Stimulated activated memory B cell treated with anti-CD40 and anti-IgM and Interleukin-4, amounts not matched to agents 10 μg/mL and 1 μg/mL and 100 μg/mL, for 72 hours (primary cell): ENCODE results near the gene CLIC1.

Experiments
- ATAC-seq: fragments of 150-1000 bp; cut with Tn5 transposase; 2 replicates; pipeline ENCODE4 v1.10.0; 2021
- H3K27ac Mint-ChIP-seq: one replicate; pipeline ENCODE4 v1.8.0; 2022; ENCODE audit warnings: mild to moderate bottlenecking, mixed read lengths
- H3K27me3 Mint-ChIP-seq: one replicate; pipeline ENCODE4 v1.8.0; 2022; ENCODE audit warnings: mixed read lengths
- H3K36me3 Mint-ChIP-seq: one replicate; pipeline ENCODE4 v1.8.0; 2022; ENCODE audit warnings: mixed read lengths
- H3K4me1 Mint-ChIP-seq: one replicate; pipeline ENCODE4 v1.8.0; 2022; ENCODE audit warnings: mixed read lengths
- H3K4me3 Mint-ChIP-seq: one replicate; pipeline ENCODE4 v1.8.0; 2022; ENCODE audit warnings: mild to moderate bottlenecking, moderate library complexity, mixed read lengths
- H3K9me3 Mint-ChIP-seq: one replicate; pipeline ENCODE4 v1.8.0; 2022; ENCODE audit warnings: mixed read lengths

The CLIC1 gene

GRCh38 chr6:31690231-31691077 lies 45.9 kb downstream of the CLIC1 start:
- H3K36me3 Mint-ChIP-seq: peaks cover 55% of the 10 kb centered on the region
- H3K9me3 Mint-ChIP-seq: no peaks in the 10 kb centered on the region

GRCh38 chr6:31689249-31690110 lies 46.9 kb downstream of the CLIC1 start:
- Mint-ChIP-seq H3K9me3 (no peaks in the 10 kb centered on the region), H3K27ac (peak overlapping the region; percentile 62), H3K4me1 (peaks cover 28% of the 10 kb centered on the region), H3K36me3 (peaks cover 55% of the 10 kb centered on the region), H3K4me3 (no peak overlapping the region), H3K27me3 (no peaks in the 10 kb centered on the region)
- no peak for ATAC-seq

More at GRCh38 chr6:31690231-31691077, 45.9 kb downstream of the CLIC1 start:
- Mint-ChIP-seq H3K4me3 (no peak overlapping the region), H3K27ac (peak overlapping the region; percentile 62), H3K27me3 (no peaks in the 10 kb centered on the region), H3K4me1 (peaks cover 28% of the 10 kb centered on the region)
- no peak for ATAC-seq

GRCh38 chr6:31687860-31688693 lies 48.3 kb downstream of the CLIC1 start:
- no peak for ATAC-seq
- Mint-ChIP-seq H3K27ac (no peak overlapping the region), H3K9me3 (no peaks in the 10 kb centered on the region), H3K4me1 (peaks cover 27% of the 10 kb centered on the region), H3K27me3 (no peaks in the 10 kb centered on the region), H3K4me3 (no peak overlapping the region), H3K36me3 (peaks cover 57% of the 10 kb centered on the region)

- Mint-ChIP-seq H3K4me1 (peaks cover 23% of the 10 kb centered on the region), H3K27ac (no peak overlapping the region), H3K4me3 (no peak overlapping the region), H3K27me3 (no peaks in the 10 kb centered on the region), H3K9me3 (no peaks in the 10 kb centered on the region), H3K36me3 (peaks cover 53% of the 10 kb centered on the region)
- ATAC-seq: no peak
These were observed 49.0 kb downstream of the CLIC1 start for GRCh38 chr6:31687321-31687720.

- H3K9me3 Mint-ChIP-seq: no peaks in the 10 kb centered on the region
- peaks cover 27% of the 10 kb centered on the region for H3K4me1 Mint-ChIP-seq
- no peak overlapping the region for H3K4me3 Mint-ChIP-seq
- no peak overlapping the region for H3K27ac Mint-ChIP-seq
- no peak for ATAC-seq
- peaks cover 48% of the 10 kb centered on the region for H3K36me3 Mint-ChIP-seq
- H3K27me3 Mint-ChIP-seq: no peaks in the 10 kb centered on the region
These were observed 49.8 kb downstream of the CLIC1 start for GRCh38 chr6:31686483-31686882.

GRCh38 chr6:31683591-31683990 lies 52.7 kb downstream of the CLIC1 start:
- peaks cover 24% of the 10 kb centered on the region for H3K36me3 Mint-ChIP-seq
- peak overlapping the region; percentile 22 for H3K27ac Mint-ChIP-seq

GRCh38 chr6:31681135-31681671 lies 55.1 kb downstream of the CLIC1 start:
- peak overlapping the region; percentile 77 for H3K4me3 Mint-ChIP-seq
- no peaks in the 10 kb centered on the region for H3K9me3 Mint-ChIP-seq
- ATAC-seq: peak; percentile 58
- H3K27ac Mint-ChIP-seq: peak overlapping the region; percentile 47
- H3K27me3 Mint-ChIP-seq: no peaks in the 10 kb centered on the region
- peaks cover 35% of the 10 kb centered on the region for H3K4me1 Mint-ChIP-seq
- H3K36me3 Mint-ChIP-seq: peaks cover 9% of the 10 kb centered on the region

More at GRCh38 chr6:31683591-31683990, 52.7 kb downstream of the CLIC1 start:
- ATAC-seq: no peak
- Mint-ChIP-seq H3K4me1 (peaks cover 18% of the 10 kb centered on the region), H3K4me3 (no peak overlapping the region), H3K27me3 (no peaks in the 10 kb centered on the region), H3K9me3 (no peaks in the 10 kb centered on the region)
